PC-3 (cell line): ENCODE measurements around the gene RRBP1. TPM values are rescaled to one million over a fixed set of nuclear protein-coding genes. Genes with fewer than 3 reads are reported as not detected.

Experiments used
- ATAC-seq: fragments of 200-7000 bp; cut with Tn5 transposase; 2 replicates; pipeline ENCODE4 v1.9.1; 2020; ENCODE audit warnings: mild to moderate bottlenecking, moderate library complexity
- BruUV-seq: library from RNA; stranded (reverse); fragments of 400-500 nt; replicated peaks from 2 replicates; lab custom pipeline; 2021; lab: Mats Ljungman, UMichigan
- CTCF ChIA-PET: fragments of 300-600 bp; sonication (Branson Sonifier 250); formaldehyde crosslinking; loops from one replicate; lab custom pipeline; 2022; ENCODE audit warnings: antibody characterized with exemption; lab: Charles Lee
- POLR2A ChIA-PET: fragments of 300-600 bp; sonication (Branson Sonifier 250); formaldehyde crosslinking; loops from one replicate; lab custom pipeline; 2022; ENCODE audit warnings: antibody characterized with exemption; ENCODE audit not compliant: unreplicated experiment; lab: Charles Lee
- DNase-seq: peaks from one replicate; pipeline ENCODE4 v3.0.0-alpha.2; 2015
- H2AFZ ChIP-seq: fragments of 300-600 bp; sonication (generic); 2 replicates; pipeline ENCODE4 v1.6.0; 2016; ENCODE audit warnings: antibody characterized with exemption, low read length
- H3F3A ChIP-seq: fragments of 300-600 bp; sonication (generic); one replicate; pipeline ENCODE4 v1.6.0; 2017; ENCODE audit warnings: antibody characterized with exemption, low read length, control low read depth, mild to moderate bottlenecking; ENCODE audit not compliant: unreplicated experiment
- H3K27ac ChIP-seq: fragments of 300-600 bp; sonication (generic); 2 replicates; pipeline ENCODE4 v1.5.1; 2016; ENCODE audit warnings: mild to moderate bottlenecking, low read length
- H3K27me3 ChIP-seq: fragments of 300-600 bp; sonication (generic); 2 replicates; pipeline ENCODE4 v1.6.1; 2016; ENCODE audit warnings: low read length, mixed read lengths
- H3K36me3 ChIP-seq: fragments of 300-600 bp; sonication (generic); 2 replicates; pipeline ENCODE4 v1.6.1; 2016; ENCODE audit warnings: low read depth, mixed run types, low read length, mixed read lengths
- H3K4me1 ChIP-seq: fragments of 300-600 bp; sonication (generic); 2 replicates; pipeline ENCODE4 v1.5.1; 2016; ENCODE audit warnings: low read length; ENCODE audit not compliant: insufficient read depth
- H3K4me2 ChIP-seq: fragments of 300-600 bp; sonication (generic); 2 replicates; pipeline ENCODE4 v1.6.0; 2016; ENCODE audit warnings: low read length
- H3K4me3 ChIP-seq: fragments of 300-600 bp; sonication (generic); 2 replicates; pipeline ENCODE4 v1.5.1; 2016; ENCODE audit warnings: mild to moderate bottlenecking, low read length, mixed read lengths
- H3K79me2 ChIP-seq: fragments of 300-600 bp; sonication (generic); 2 replicates; pipeline ENCODE4 v1.6.1; 2017; ENCODE audit warnings: low read length, mixed read lengths
- H3K9ac ChIP-seq: fragments of 300-600 bp; sonication (generic); 2 replicates; pipeline ENCODE4 v1.6.0; 2016; ENCODE audit warnings: mild to moderate bottlenecking, low read length
- H3K9me2 ChIP-seq: fragments of 300-600 bp; sonication (generic); replicated peaks from 2 replicates; pipeline ENCODE4 v1.6.1; 2016; ENCODE audit warnings: mixed run types, low read length, mixed read lengths
- H3K9me3 ChIP-seq: fragments of 300-600 bp; sonication (generic); 2 replicates; pipeline ENCODE4 v1.6.1; 2016; ENCODE audit warnings: low read length, mixed read lengths
- H4K20me1 ChIP-seq: fragments of 300-600 bp; sonication (generic); 2 replicates; pipeline ENCODE4 v1.6.1; 2016; ENCODE audit warnings: low read length, mixed read lengths
- CTCF ChIP-seq: fragments of 300-600 bp; sonication (generic); conservative IDR thresholded peaks from 2 replicates; pipeline ENCODE4 v1.5.1; 2017; ENCODE audit warnings: antibody characterized with exemption, low read depth, mild to moderate bottlenecking, low read length
- EZH2 ChIP-seq: fragments of 300-600 bp; sonication (generic); IDR thresholded peaks from one replicate; pipeline ENCODE4 v1.6.1; 2017; ENCODE audit warnings: antibody characterized with exemption, mild to moderate bottlenecking, low read length; ENCODE audit not compliant: unreplicated experiment
- EZH2phosphoT487 ChIP-seq: fragments of 300-600 bp; sonication (generic); IDR thresholded peaks from 2 replicates; pipeline ENCODE4 v1.6.1; 2018; ENCODE audit warnings: mild to moderate bottlenecking, antibody characterized with exemption, low read length, borderline replicate concordance
- intact Hi-C: fragments of 100-400 bp; cut with micrococcal nuclease; formaldehyde crosslinking; loops from 2 replicates; pipeline ENCODE4 v1.9.0; 2023
- total RNA-seq: library from RNA; depleted of rRNA; stranded (reverse); fragments of >200 nt; gene quantifications from 2 replicates; pipeline ENCODE4 v1.2.3, GENCODE V29; 2014

RRBP1 gene
- total RNA-seq, 1 experiment from 2014 or later, result 176 TPM

GRCh38 chr20:17664025-17664633 lies 17.9 kb downstream of the RRBP1 start:
- no peak overlapping the region for H2AFZ ChIP-seq
- POLR2A ChIA-PET, result no interaction called here
- CTCF ChIA-PET, result no interaction called here
- no peaks in the 10 kb centered on the region for H3K9me3 ChIP-seq
- no peak overlapping the region for H3K27ac ChIP-seq
- intact Hi-C loops, result no loop called here
- no peak overlapping the region for H3K4me2 ChIP-seq
- DNase-seq (no peak), ATAC-seq (no peak)
- no peaks in the 10 kb centered on the region for H3F3A ChIP-seq
- no peaks in the 10 kb centered on the region for H3K27me3 ChIP-seq
- no peak overlapping the region for H3K9ac ChIP-seq
- TF ChIP-seq EZH2, result no peak
- TF ChIP-seq CTCF, result no peak
- no peak for TF ChIP-seq EZH2phosphoT487
- H3K4me1 ChIP-seq, result no peaks in the 10 kb centered on the region
- H3K9me2 ChIP-seq, result no peaks in the 10 kb centered on the region
- peaks cover 98% of the 10 kb centered on the region for H3K79me2 ChIP-seq
- H3K36me3 ChIP-seq, result peaks cover 29% of the 10 kb centered on the region
- no peak overlapping the region for H3K4me3 ChIP-seq
- H4K20me1 ChIP-seq, result peaks cover 35% of the 10 kb centered on the region; the same call in 1 of the 2 replicates
- no TSS peak for BruUV-seq

DNA sequence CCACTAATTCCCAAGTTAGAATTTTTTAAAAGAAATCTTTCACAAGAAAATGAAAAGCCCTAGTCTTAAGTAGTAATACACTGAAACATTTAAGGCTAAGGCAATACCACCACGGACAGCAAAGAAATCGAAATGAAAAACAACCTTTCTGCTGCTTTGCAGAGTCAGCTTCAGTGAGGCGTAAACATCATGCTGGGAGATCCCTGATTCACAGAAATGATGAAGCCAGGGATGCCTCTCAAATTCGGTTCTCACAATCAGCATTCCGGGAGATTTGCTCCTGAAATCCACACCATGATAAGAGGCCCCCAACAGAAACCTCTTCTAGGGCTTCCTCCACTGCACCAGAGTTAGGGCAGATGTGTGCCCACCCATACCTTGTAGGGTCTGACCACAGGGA lies 18.6 kb downstream of the RRBP1 start:
- Histone ChIP-seq H3K4me1 (no peaks in the 10 kb centered on the region), H3K36me3 (peaks cover 26% of the 10 kb centered on the region), H2AFZ (no peak overlapping the region), H3K9me3 (no peaks in the 10 kb centered on the region), H3F3A (no peaks in the 10 kb centered on the region), H3K9me2 (no peaks in the 10 kb centered on the region), H3K9ac (no peak overlapping the region), H3K27me3 (no peaks in the 10 kb centered on the region), H3K27ac (no peak overlapping the region), H4K20me1 (peaks cover 30% of the 10 kb centered on the region; the same call in 1 of the 2 replicates), H3K4me2 (no peak overlapping the region), H3K4me3 (no peak overlapping the region), H3K79me2 (peaks cover 95% of the 10 kb centered on the region)
- no TSS peak for BruUV-seq
- ATAC-seq (no peak), DNase-seq (no peak)
- intact Hi-C loops, result no loop called here
- TF ChIP-seq EZH2, result no peak
- TF ChIP-seq EZH2phosphoT487, result no peak
- no peak for TF ChIP-seq CTCF
- ChIA-PET CTCF (no interaction called here), POLR2A (no interaction called here)

GRCh38 chr20:17663040-17663399 lies 19.0 kb downstream of the RRBP1 start:
- H3K27me3 ChIP-seq, result no peaks in the 10 kb centered on the region
- no peak for ATAC-seq
- no peaks in the 10 kb centered on the region for H3K4me1 ChIP-seq
- no peak overlapping the region for H3K9ac ChIP-seq
- BruUV-seq, result no TSS peak
- no peak for TF ChIP-seq EZH2phosphoT487
- TF ChIP-seq EZH2, result no peak
- no peak for TF ChIP-seq CTCF
- H3K79me2 ChIP-seq, result peaks cover 95% of the 10 kb centered on the region
- no peaks in the 10 kb centered on the region for H3F3A ChIP-seq
- peaks cover 27% of the 10 kb centered on the region for H3K36me3 ChIP-seq
- no peak overlapping the region for H3K4me2 ChIP-seq
- H3K27ac ChIP-seq, result no peak overlapping the region
- CTCF ChIA-PET, result no interaction called here
- peaks cover 29% of the 10 kb centered on the region; the same call in 1 of the 2 replicates for H4K20me1 ChIP-seq
- no peaks in the 10 kb centered on the region for H3K9me3 ChIP-seq
- POLR2A ChIA-PET, result interaction anchor here (0.6 kb wide), 1 partner anchor 92 kb away, joined by 6 read pairs; no protein-coding TSS in a partner anchor
- no peak overlapping the region for H3K4me3 ChIP-seq
- intact Hi-C loops, result no loop called here
- H3K9me2 ChIP-seq, result no peaks in the 10 kb centered on the region
- DNase-seq, result no peak
- H2AFZ ChIP-seq, result no peak overlapping the region
